Measurements from ENCODE around the gene RAPGEF4.

DNA sequence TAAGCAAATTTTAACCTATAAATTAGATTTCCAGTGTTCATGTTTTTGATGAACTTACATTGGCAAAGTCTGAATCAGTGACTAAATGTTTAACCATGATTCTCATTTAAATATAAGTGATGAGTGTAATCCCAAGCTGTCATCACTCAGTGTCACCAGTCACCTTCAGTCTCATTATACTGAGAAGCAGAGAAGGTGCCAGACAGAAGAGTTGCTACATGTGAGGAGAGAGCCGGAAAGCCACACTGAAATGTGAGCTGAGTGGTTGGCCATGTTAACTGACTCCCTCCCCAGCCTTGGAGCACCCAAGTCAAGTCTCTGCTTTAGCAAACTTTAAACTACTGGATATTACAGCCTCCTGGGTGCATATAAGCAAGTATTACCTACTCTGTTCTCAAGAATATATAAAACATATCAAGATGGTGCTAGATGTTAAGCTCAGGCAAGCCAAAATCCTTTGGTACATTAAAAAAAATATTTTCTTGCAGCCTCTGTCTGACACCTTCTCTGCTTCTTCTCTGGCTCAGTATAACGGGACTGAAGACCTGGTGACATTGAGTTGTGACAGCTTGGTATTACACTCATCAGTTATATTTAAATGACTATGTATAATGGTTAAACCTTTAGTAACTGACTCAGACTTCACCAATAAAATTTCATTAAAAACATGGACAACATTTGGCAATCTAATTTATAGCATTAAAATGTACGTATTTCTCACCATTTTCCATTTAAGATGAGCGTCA, 264.2 kb downstream of the RAPGEF4 start:
- TF ChIP-seq, protein P1, sequence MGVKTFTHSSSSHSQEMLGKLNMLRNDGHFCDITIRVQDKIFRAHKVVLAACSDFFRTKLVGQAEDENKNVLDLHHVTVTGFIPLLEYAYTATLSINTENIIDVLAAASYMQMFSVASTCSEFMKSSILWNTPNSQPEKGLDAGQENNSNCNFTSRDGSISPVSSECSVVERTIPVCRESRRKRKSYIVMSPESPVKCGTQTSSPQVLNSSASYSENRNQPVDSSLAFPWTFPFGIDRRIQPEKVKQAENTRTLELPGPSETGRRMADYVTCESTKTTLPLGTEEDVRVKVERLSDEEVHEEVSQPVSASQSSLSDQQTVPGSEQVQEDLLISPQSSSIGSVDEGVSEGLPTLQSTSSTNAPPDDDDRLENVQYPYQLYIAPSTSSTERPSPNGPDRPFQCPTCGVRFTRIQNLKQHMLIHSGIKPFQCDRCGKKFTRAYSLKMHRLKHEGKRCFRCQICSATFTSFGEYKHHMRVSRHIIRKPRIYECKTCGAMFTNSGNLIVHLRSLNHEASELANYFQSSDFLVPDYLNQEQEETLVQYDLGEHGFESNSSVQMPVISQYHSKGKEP (tag by site-specific recombination; IDR thresholded peaks at IDR 0.05): no peak
- TF ChIP-seq, protein P2, sequence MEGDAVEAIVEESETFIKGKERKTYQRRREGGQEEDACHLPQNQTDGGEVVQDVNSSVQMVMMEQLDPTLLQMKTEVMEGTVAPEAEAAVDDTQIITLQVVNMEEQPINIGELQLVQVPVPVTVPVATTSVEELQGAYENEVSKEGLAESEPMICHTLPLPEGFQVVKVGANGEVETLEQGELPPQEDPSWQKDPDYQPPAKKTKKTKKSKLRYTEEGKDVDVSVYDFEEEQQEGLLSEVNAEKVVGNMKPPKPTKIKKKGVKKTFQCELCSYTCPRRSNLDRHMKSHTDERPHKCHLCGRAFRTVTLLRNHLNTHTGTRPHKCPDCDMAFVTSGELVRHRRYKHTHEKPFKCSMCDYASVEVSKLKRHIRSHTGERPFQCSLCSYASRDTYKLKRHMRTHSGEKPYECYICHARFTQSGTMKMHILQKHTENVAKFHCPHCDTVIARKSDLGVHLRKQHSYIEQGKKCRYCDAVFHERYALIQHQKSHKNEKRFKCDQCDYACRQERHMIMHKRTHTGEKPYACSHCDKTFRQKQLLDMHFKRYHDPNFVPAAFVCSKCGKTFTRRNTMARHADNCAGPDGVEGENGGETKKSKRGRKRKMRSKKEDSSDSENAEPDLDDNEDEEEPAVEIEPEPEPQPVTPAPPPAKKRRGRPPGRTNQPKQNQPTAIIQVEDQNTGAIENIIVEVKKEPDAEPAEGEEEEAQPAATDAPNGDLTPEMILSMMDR (tag by site-specific recombination; IDR thresholded peaks at IDR 0.05): no peak
- TF ChIP-seq, protein P3, sequence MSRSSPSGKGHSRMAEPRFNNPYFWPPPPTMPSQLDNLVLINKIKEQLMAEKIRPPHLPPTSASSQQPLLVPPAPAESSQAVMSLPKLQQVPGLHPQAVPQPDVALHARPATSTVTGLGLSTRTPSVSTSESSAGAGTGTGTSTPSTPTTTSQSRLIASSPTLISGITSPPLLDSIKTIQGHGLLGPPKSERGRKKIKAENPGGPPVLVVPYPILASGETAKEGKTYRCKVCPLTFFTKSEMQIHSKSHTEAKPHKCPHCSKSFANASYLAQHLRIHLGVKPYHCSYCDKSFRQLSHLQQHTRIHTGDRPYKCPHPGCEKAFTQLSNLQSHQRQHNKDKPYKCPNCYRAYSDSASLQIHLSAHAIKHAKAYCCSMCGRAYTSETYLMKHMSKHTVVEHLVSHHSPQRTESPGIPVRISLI (tag by site-specific recombination; IDR thresholded peaks at IDR 0.05): no peak
- TF ChIP-seq ZBTB21 (tag by site-specific recombination; IDR thresholded peaks at IDR 0.05) (no peak), ZNF561 (tag by site-specific recombination; IDR thresholded peaks at IDR 0.05; ENCODE audit: borderline replicate concordance) (no peak), ZBTB8A (tag by site-specific recombination; IDR thresholded peaks at IDR 0.05) (no peak), ZFHX2 (tag by site-specific recombination; conservative IDR thresholded peaks at IDR 0.05) (no peak), ZNF138 (tag by site-specific recombination; IDR thresholded peaks at IDR 0.05; ENCODE audit: borderline replicate concordance) (no peak)
